GM12864 (cell line): ENCODE data around the gene ZNF620.
"Not testable (repeated sequence)": the region's sequence is repeated elsewhere in the genome, so short reads cannot be mapped to it uniquely, and the experiment has no call there.

Experiments
- DNase-seq: peaks from one replicate; pipeline ENCODE4 v3.0.0-alpha.2; 2011; ENCODE audit warnings: low read depth
- H3K4me3 ChIP-seq: 2 replicates; pipeline ENCODE4 v1.5.1; 2011; ENCODE audit warnings: mild to moderate bottlenecking, low read depth, low read length, control low read depth
- CTCF ChIP-seq: IDR thresholded peaks from 2 replicates; pipeline ENCODE4 v1.5.1; 2011; ENCODE audit warnings: low read depth, mild to moderate bottlenecking, moderate library complexity, low read length, control low read depth, inconsistent platforms; ENCODE audit errors: missing control alignments

ZNF620 gene

DNA sequence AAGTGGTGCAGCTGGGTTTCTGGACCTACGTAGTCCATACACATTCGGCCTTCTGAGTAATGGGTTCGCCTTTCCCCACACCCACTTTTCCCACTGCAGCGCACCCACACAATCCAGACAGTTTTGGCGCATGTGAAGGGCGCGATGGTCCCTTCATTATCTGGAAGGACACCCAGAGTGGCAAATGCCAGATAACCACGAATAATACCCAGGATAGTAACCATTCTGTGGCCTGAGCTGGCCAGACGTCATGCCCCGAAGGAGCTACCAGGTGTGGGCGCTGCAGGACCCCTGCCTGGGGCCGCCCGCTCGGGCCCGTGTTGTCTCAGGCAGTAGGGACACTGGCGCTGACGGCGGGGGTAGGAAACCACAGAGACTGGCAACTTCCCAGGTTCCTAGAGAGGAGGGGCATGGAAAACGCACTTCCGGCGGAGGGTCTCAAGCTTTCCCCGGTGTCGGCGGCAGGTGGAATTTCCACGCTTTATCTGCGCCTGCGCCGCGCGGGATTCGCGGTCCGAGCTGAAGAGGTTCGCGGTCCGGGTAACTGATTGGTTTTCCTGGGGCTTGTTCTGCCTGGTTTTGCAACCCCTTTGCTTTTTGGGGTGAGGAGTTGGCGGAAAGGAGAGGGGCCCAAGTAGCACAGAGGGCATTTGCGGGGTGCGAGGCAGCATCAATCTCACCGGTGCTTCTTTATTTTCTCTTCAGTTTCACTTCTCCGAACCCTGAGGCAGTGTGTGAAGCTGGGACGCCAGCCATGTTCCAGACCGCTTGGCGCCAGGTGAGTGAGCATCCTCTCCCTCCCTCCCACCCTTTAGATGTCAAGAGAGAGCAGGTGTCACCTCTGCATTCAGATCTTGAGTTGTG lies at the start of gene ZNF620:
Gene ZNF620 (plus strand): TSS at position 441 of the 864 bp plus-strand sequence. CDS start 314 bp downstream, at position 755.
- peak; percentile 49 for TF ChIP-seq CTCF
- no peak for DNase-seq
- H3K4me3 ChIP-seq, result peak within 1 kb of the TSS; percentile 61

GRCh38 chr3:40456279-40456939 lies 49.4 kb upstream of the ZNF620 start:
- TF ChIP-seq CTCF, result no peak
- no peak for DNase-seq
- H3K4me3 ChIP-seq, result peak overlapping the region; percentile 90

- peak within 1 kb of the TSS; percentile 90 for H3K4me3 ChIP-seq
- peak; percentile 89 for DNase-seq
- no peak for TF ChIP-seq CTCF
Measured at GRCh38 chr3:40456940-40457823, 48.7 kb upstream of the ZNF620 start, which contains the start of gene RPL14. Gene RPL14, plus strand, starts transcription at chr3:40457339. Its CDS starts 133 bp downstream, at chr3:40457472.

DNA sequence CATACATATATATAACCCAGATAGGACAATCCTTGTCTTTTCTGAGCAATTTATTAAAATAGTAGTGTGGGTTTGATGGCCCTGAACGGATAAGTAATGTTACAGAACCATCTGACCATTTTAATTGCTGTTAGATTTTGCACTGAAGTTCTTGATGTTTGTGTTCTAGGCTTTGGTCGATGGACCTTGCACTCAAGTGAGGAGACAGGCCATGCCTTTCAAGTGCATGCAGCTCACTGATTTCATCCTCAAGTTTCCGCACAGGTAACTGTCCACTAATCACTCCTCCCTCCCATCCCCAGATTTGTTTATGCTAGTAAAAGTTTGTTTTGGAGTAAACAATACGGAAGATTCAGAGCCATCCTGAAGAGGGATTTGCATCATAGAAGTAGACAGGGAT lies 47.4 kb upstream of the ZNF620 start:
- H3K4me3 ChIP-seq, result peak overlapping the region; percentile 90
- TF ChIP-seq CTCF, result no peak
- no peak for DNase-seq

DNA sequence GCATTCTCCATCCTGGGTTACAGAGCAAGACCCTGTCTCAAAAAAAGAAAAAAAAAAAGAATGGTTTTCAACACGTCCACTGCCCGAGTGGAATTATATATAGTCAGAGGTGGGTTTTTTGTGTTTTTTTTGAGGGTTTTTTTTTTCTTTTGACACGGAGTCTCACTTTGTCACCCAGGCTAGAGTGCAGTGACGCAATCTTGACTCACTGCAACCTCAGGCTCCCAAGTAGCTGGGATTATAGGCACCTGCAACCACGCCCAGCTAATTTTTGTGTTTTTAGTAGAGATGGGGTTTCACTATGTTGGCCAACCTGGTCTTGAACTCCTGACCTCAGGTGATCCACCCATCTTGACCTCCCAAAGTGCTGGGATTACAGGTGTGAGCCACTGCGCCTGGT lies 45.4 kb upstream of the ZNF620 start:
- H3K4me3 ChIP-seq, DNase-seq: not testable (repeated sequence)

DNA sequence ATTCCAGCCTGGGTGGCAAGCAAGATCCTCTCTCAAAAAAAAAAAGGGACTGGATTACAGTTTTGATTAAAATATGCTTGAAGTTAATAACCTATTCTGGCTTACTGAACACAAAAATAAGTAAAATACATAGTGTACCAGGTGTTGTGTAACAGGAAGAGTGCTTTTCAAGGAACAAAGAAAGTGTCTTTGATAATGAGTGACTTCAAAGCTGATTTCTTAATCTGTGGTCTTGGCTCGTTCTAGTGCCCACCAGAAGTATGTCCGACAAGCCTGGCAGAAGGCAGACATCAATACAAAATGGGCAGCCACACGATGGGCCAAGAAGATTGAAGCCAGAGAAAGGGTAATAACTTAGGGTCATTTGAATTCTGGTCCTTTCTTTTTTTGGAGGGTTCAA lies 44.7 kb upstream of the ZNF620 start:
- no peak overlapping the region for H3K4me3 ChIP-seq
- TF ChIP-seq CTCF, result no peak
- no peak for DNase-seq

- DNase-seq, H3K4me3 ChIP-seq: not testable (repeated sequence)
Measured at GRCh38 chr3:40462838-40463237, 43.0 kb upstream of the ZNF620 start.
